22Rv1 (cell line): ENCODE results near the gene SOSTDC1.

ENCODE experiments used
- ZFX ChIP-seq: fragments of 450-650 bp; IDR thresholded peaks from 2 replicates; pipeline ENCODE4 v1.6.1; 2017; ENCODE audit warnings: antibody characterized with exemption, borderline replicate concordance
- TF ChIP-seq, protein P1 (sequence below): fragments of 450-650 bp; IDR thresholded peaks from 2 replicates; pipeline ENCODE4 v1.5.1; 2017; ENCODE audit warnings: mild to moderate bottlenecking

DNA sequence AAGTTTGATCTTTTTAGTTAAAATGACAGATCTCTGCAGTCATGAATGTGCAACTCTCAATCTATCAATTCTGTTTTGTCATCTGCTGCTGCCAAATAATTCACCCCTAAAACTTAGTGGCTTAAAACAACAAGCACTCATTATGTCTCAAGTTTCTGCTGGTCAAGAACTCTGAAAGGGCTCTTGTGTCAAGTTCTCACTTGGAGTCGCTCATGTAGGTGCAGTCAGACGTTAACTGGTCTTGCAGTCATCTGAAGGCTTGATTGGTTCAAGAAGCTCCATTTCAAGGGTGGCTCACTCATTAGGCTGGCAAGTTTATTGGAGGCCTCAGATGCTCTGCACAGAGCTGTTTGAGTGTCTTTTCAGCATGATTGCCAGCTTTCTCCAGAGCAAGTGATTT lies 32.6 kb upstream of the SOSTDC1 start:
- TF ChIP-seq, protein P1, sequence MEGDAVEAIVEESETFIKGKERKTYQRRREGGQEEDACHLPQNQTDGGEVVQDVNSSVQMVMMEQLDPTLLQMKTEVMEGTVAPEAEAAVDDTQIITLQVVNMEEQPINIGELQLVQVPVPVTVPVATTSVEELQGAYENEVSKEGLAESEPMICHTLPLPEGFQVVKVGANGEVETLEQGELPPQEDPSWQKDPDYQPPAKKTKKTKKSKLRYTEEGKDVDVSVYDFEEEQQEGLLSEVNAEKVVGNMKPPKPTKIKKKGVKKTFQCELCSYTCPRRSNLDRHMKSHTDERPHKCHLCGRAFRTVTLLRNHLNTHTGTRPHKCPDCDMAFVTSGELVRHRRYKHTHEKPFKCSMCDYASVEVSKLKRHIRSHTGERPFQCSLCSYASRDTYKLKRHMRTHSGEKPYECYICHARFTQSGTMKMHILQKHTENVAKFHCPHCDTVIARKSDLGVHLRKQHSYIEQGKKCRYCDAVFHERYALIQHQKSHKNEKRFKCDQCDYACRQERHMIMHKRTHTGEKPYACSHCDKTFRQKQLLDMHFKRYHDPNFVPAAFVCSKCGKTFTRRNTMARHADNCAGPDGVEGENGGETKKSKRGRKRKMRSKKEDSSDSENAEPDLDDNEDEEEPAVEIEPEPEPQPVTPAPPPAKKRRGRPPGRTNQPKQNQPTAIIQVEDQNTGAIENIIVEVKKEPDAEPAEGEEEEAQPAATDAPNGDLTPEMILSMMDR: no peak
- no peak for TF ChIP-seq ZFX
